Mesendoderm (in vitro differentiated cells): Measurements from ENCODE around the gene PCCB. TPM values are rescaled to one million over a fixed set of nuclear protein-coding genes. Genes with fewer than 3 reads are reported as not detected.
A peak's percentile ranks its signal among the peaks of the same experiment; 100 is the strongest.
"Not testable (repeated sequence)": the region's sequence is repeated elsewhere in the genome, so short reads cannot be mapped to it uniquely, and the experiment has no call there.

Experiments used
- DNase-seq: peaks from one replicate; pipeline ENCODE4 v3.0.0; 2013
- H2AK5ac ChIP-seq: 2 replicates; pipeline ENCODE4 v1.6.1; 2013; ENCODE audit warnings: low read length, inconsistent platforms
- H2BK120ac ChIP-seq: 2 replicates; pipeline ENCODE4 v1.6.1; 2013; ENCODE audit warnings: low read depth, mild to moderate bottlenecking, low read length, moderate library complexity, mixed read lengths
- H2BK15ac ChIP-seq: replicated peaks from 2 replicates; pipeline ENCODE4 v1.6.1; 2013; ENCODE audit warnings: low read depth, mild to moderate bottlenecking, moderate library complexity
- H2BK5ac ChIP-seq: 2 replicates; pipeline ENCODE4 v1.6.1; 2013; ENCODE audit warnings: low read length, inconsistent platforms
- H3K18ac ChIP-seq: 2 replicates; pipeline ENCODE4 v1.6.1; 2013; ENCODE audit warnings: mild to moderate bottlenecking, low read length, mixed read lengths
- H3K23ac ChIP-seq: one replicate; pipeline ENCODE4 v1.6.1; 2013; ENCODE audit warnings: low read length
- H3K27ac ChIP-seq: 2 replicates; pipeline ENCODE4 v1.5.1; 2013; ENCODE audit warnings: low read depth, mild to moderate bottlenecking, inconsistent platforms, low read length, moderate library complexity
- H3K27me3 ChIP-seq: 2 replicates; pipeline ENCODE4 v1.6.1; 2013; ENCODE audit warnings: low read length, control low read depth, mild to moderate bottlenecking, inconsistent platforms; ENCODE audit not compliant: insufficient read depth, poor library complexity
- H3K36me3 ChIP-seq: 2 replicates; pipeline ENCODE4 v1.6.1; 2013; ENCODE audit warnings: low read length, inconsistent platforms; ENCODE audit not compliant: control insufficient read depth, insufficient read depth
- H3K4ac ChIP-seq: one replicate; pipeline ENCODE4 v1.6.1; 2013; ENCODE audit warnings: low read depth, mild to moderate bottlenecking, low read length, moderate library complexity
- H3K4me1 ChIP-seq: 2 replicates; pipeline ENCODE4 v1.6.1; 2013; ENCODE audit warnings: low read depth, low read length, inconsistent platforms; ENCODE audit not compliant: control insufficient read depth
- H3K4me2 ChIP-seq: 2 replicates; pipeline ENCODE4 v1.6.1; 2013; ENCODE audit warnings: low read length
- H3K4me3 ChIP-seq: 2 replicates; pipeline ENCODE4 v1.5.1; 2013; ENCODE audit warnings: mild to moderate bottlenecking, low read length
- H3K56ac ChIP-seq: one replicate; pipeline ENCODE4 v1.6.1; 2013; ENCODE audit warnings: low read length
- H3K79me1 ChIP-seq: 2 replicates; pipeline ENCODE4 v1.6.1; 2013; ENCODE audit warnings: low read length, inconsistent platforms
- H3K79me2 ChIP-seq: 2 replicates; pipeline ENCODE4 v1.6.1; 2013; ENCODE audit warnings: mild to moderate bottlenecking, low read length; ENCODE audit not compliant: control insufficient read depth, insufficient read depth
- H3K9ac ChIP-seq: 2 replicates; pipeline ENCODE4 v1.6.1; 2013; ENCODE audit warnings: low read length, inconsistent platforms
- H4K5ac ChIP-seq: one replicate; pipeline ENCODE4 v1.6.1; 2013; ENCODE audit warnings: low read length
- H4K8ac ChIP-seq: one replicate; pipeline ENCODE4 v1.6.1; 2013; ENCODE audit warnings: low read depth, mild to moderate bottlenecking, control low read depth, low read length, moderate library complexity
- WGBS: extraction: QIAGEN DNeasy Blood & Tissue Kit; methylation state at CpG from one replicate; pipeline ENCODE4 v1.1.7; 2013; ENCODE audit warnings: low lambda C conversion rate, missing lambda C conversion rate; ENCODE audit not compliant: insufficient coverage; ENCODE audit errors: extremely low coverage; 5-methylcytosine and 5-hydroxymethylcytosine counted together
- polyA plus RNA-seq, 2 experiments: library from polyadenylated mRNA; stranded (reverse); fragments of 200-250 nt; gene quantifications; one replicate each; pipeline ENCODE4 v1.2.3, GENCODE V29; 2013

The PCCB gene
- 34.5 TPM for polyA plus RNA-seq (2013, experiment 1 of 2)
- 34.2 TPM for polyA plus RNA-seq (2013, experiment 2 of 2)

GRCh38 chr3:136250059-136250902 lies at the start of gene PCCB:
Gene PCCB, plus strand, starts transcription at chr3:136250340. Its CDS starts 36 bp downstream, at chr3:136250376.
- Histone ChIP-seq H3K27ac (peak within 1 kb of the TSS; percentile 82), H3K9ac (peak within 1 kb of the TSS; percentile 82), H2AK5ac (no peak within 1 kb of the TSS), H4K8ac (no peak within 1 kb of the TSS), H3K4me2 (peak within 1 kb of the TSS; percentile 71), H3K79me1 (no peaks in the 10 kb centered on the region), H3K36me3 (no peaks in the 10 kb centered on the region), H3K56ac (peak within 1 kb of the TSS; percentile 98), H3K4me3 (peak within 1 kb of the TSS; percentile 57), H4K5ac (no peak within 1 kb of the TSS), H3K79me2 (no peaks in the 10 kb centered on the region), H2BK5ac (no peak within 1 kb of the TSS), H3K23ac (no peak within 1 kb of the TSS), H2BK120ac (no peak within 1 kb of the TSS), H3K18ac (no peak within 1 kb of the TSS), H3K4me1 (no peaks in the 10 kb centered on the region), H2BK15ac (no peak within 1 kb of the TSS), H3K27me3 (no peaks in the 10 kb centered on the region), H3K4ac (peak within 1 kb of the TSS; percentile 74)
- no CpG with 5 or more reads among the region's 64 CpGs for WGBS
- peak; percentile 98 for DNase-seq

- Histone ChIP-seq H3K4me2 (no peak overlapping the region), H3K23ac (no peak overlapping the region), H2BK15ac (no peak overlapping the region), H3K18ac (no peak overlapping the region), H2BK5ac (no peak overlapping the region), H3K36me3 (no peaks in the 10 kb centered on the region), H3K79me2 (no peaks in the 10 kb centered on the region), H3K4me1 (no peaks in the 10 kb centered on the region), H4K5ac (no peak overlapping the region), H3K56ac (no peak overlapping the region), H3K4me3 (no peak overlapping the region), H3K27me3 (no peaks in the 10 kb centered on the region), H3K9ac (no peak overlapping the region), H3K27ac (no peak overlapping the region), H2AK5ac (no peak overlapping the region), H3K4ac (no peak overlapping the region), H4K8ac (no peak overlapping the region), H2BK120ac (no peak overlapping the region), H3K79me1 (no peaks in the 10 kb centered on the region)
- WGBS, result no CpG with 5 or more reads among the region's 4 CpGs
- DNase-seq, result no peak
These were observed 42.5 kb upstream of the PCCB start for GRCh38 chr3:136207489-136208115.

- Histone ChIP-seq H2BK15ac (no peak overlapping the region), H3K27me3 (no peaks in the 10 kb centered on the region), H2AK5ac (no peak overlapping the region), H3K23ac (no peak overlapping the region), H3K79me1 (no peaks in the 10 kb centered on the region), H3K4ac (no peak overlapping the region), H2BK120ac (no peak overlapping the region), H3K27ac (no peak overlapping the region), H3K9ac (no peak overlapping the region), H3K18ac (no peak overlapping the region), H3K4me2 (no peak overlapping the region), H2BK5ac (no peak overlapping the region), H3K4me1 (no peaks in the 10 kb centered on the region), H3K56ac (no peak overlapping the region), H4K5ac (no peak overlapping the region), H3K4me3 (no peak overlapping the region), H3K79me2 (no peaks in the 10 kb centered on the region), H3K36me3 (no peaks in the 10 kb centered on the region), H4K8ac (no peak overlapping the region)
- DNase-seq, result no peak
These were observed 40.2 kb upstream of the PCCB start for GRCh38 chr3:136209921-136210320.

GRCh38 chr3:136211547-136211946 lies 38.6 kb upstream of the PCCB start:
- Histone ChIP-seq H3K9ac (no peak overlapping the region), H2BK15ac (no peak overlapping the region), H4K5ac (no peak overlapping the region), H3K23ac (no peak overlapping the region), H2AK5ac (no peak overlapping the region), H3K79me2 (no peaks in the 10 kb centered on the region), H3K4me1 (no peaks in the 10 kb centered on the region), H3K4me3 (no peak overlapping the region), H4K8ac (no peak overlapping the region), H3K36me3 (no peaks in the 10 kb centered on the region), H3K27ac (no peak overlapping the region), H2BK120ac (no peak overlapping the region), H2BK5ac (no peak overlapping the region), H3K4me2 (no peak overlapping the region), H3K79me1 (no peaks in the 10 kb centered on the region), H3K56ac (no peak overlapping the region), H3K4ac (no peak overlapping the region), H3K27me3 (no peaks in the 10 kb centered on the region), H3K18ac (no peak overlapping the region)
- no CpG with 5 or more reads among the region's 2 CpGs for WGBS
- no peak for DNase-seq

GRCh38 chr3:136222746-136223145 lies 27.4 kb upstream of the PCCB start:
- not testable (repeated sequence) for H3K79me2 ChIP-seq, H3K4ac ChIP-seq, H3K79me1 ChIP-seq, H2BK120ac ChIP-seq, H2AK5ac ChIP-seq, H3K4me1 ChIP-seq, H3K27me3 ChIP-seq, H3K23ac ChIP-seq, H3K9ac ChIP-seq, H3K56ac ChIP-seq, H2BK15ac ChIP-seq, H3K36me3 ChIP-seq, H4K5ac ChIP-seq, H4K8ac ChIP-seq, H2BK5ac ChIP-seq, H3K27ac ChIP-seq, H3K4me2 ChIP-seq, H3K4me3 ChIP-seq, H3K18ac ChIP-seq
- WGBS, result no CpG with 5 or more reads among the region's 4 CpGs
- DNase-seq, result peak; percentile 14
